CD14-positive monocyte (primary cell): ENCODE results near the gene RNF175. TPM values are rescaled to one million over a fixed set of nuclear protein-coding genes. Genes with fewer than 3 reads are reported as not detected.
A peak's percentile ranks its signal among the peaks of the same experiment; 100 is the strongest.

Experiments
- DNase-seq, 3 donors: peaks; one replicate each; pipeline ENCODE4 v3.0.0-alpha.2; 2011 to 2022
- H2AFZ ChIP-seq: 2 replicates; pipeline ENCODE4 v1.6.0; 2012; ENCODE audit warnings: mild to moderate bottlenecking, low read depth, low read length, inconsistent platforms; ENCODE audit not compliant: insufficient read depth, poor library complexity, severe bottlenecking
- H3K27ac ChIP-seq, 2 donors: 1 replicate in 1 of 2; 2 replicates in 1 of 2; pipeline ENCODE4 v1.5.1; 2012 to 2013; ENCODE audit warnings: low read length in 2 of 2, control low read depth in 1 of 2, inconsistent platforms in 1 of 2, low read depth in 1 of 2, mild to moderate bottlenecking in 1 of 2
- H3K27me3 ChIP-seq, 2 donors: one replicate each; pipeline versions ENCODE4 v1.6.0 to v1.6.1; 2011 to 2013; ENCODE audit warnings: low read length in 2 of 2; ENCODE audit not compliant: control insufficient read depth in 2 of 2, insufficient read depth in 2 of 2
- H3K36me3 ChIP-seq, 2 donors: replicated peaks in 1 of 2; 1 replicate in 1 of 2; 2 replicates in 1 of 2; pipeline versions ENCODE4 v1.5.1 to v1.6.1; 2012 to 2013; ENCODE audit warnings: low read length in 2 of 2, control low read depth in 1 of 2, inconsistent platforms in 1 of 2, mild to moderate bottlenecking in 1 of 2; ENCODE audit not compliant: insufficient read depth in 2 of 2, control insufficient read depth in 1 of 2
- H3K4me1 ChIP-seq, 2 donors: 1 replicate in 1 of 2; 2 replicates in 1 of 2; pipeline versions ENCODE4 v1.5.1 to v1.6.1; 2012 to 2013; ENCODE audit warnings: low read length in 2 of 2, control low read depth in 1 of 2, inconsistent platforms in 1 of 2, mild to moderate bottlenecking in 1 of 2, moderate library complexity in 1 of 2; ENCODE audit not compliant: insufficient read depth in 2 of 2, control insufficient read depth in 1 of 2
- H3K4me2 ChIP-seq: replicated peaks from 2 replicates; pipeline ENCODE3; 2012; ENCODE audit warnings: low read length, moderate library complexity, mild to moderate bottlenecking; ENCODE audit not compliant: poor library complexity, severe bottlenecking; ENCODE audit errors: extremely low read depth
- H3K4me3 ChIP-seq, 3 experiments: fragments of 200-600 bp in 1 of 3; sonication (generic) in 1 of 3; replicated peaks in 1 of 3; 1 replicate in 2 of 3; 2 replicates in 1 of 3; pipeline ENCODE4 v1.5.1; 2011 to 2013; ENCODE audit warnings: low read length in 3 of 3, mild to moderate bottlenecking in 3 of 3, control low read depth in 2 of 3, low read depth in 2 of 3, inconsistent platforms in 1 of 3, moderate library complexity in 1 of 3
- H3K79me2 ChIP-seq: 2 replicates; pipeline ENCODE4 v1.6.0; 2012; ENCODE audit warnings: mild to moderate bottlenecking, control low read depth, inconsistent platforms, low read length, moderate library complexity; ENCODE audit not compliant: insufficient read depth
- H3K9ac ChIP-seq: 2 replicates; pipeline ENCODE4 v1.6.0; 2017; ENCODE audit warnings: low read length, mild to moderate bottlenecking; ENCODE audit not compliant: insufficient read depth, poor library complexity, severe bottlenecking
- H3K9me3 ChIP-seq, 2 donors: replicated peaks in 1 of 2; 1 replicate in 1 of 2; 2 replicates in 1 of 2; pipeline versions ENCODE4 v1.5.1 to v1.6.1; 2012 to 2013; ENCODE audit warnings: low read length in 2 of 2, control low read depth in 1 of 2; ENCODE audit not compliant: control insufficient read depth in 1 of 2, insufficient read depth in 1 of 2
- H4K20me1 ChIP-seq: 2 replicates; pipeline ENCODE4 v1.6.0; 2012; ENCODE audit warnings: mild to moderate bottlenecking, low read length, control low read depth, moderate library complexity; ENCODE audit not compliant: insufficient read depth
- H3K27ac Mint-ChIP-seq, 7 donors: one replicate each; pipeline ENCODE4 v1.8.0; 2020; ENCODE audit warnings: mild to moderate bottlenecking in 7 of 7, mixed read lengths in 7 of 7, moderate library complexity in 6 of 7, inconsistent platforms in 2 of 7
- H3K27me3 Mint-ChIP-seq, 3 donors: one replicate each; pipeline ENCODE4 v1.8.0; 2021 to 2022; ENCODE audit warnings: low read depth in 3 of 3, mild to moderate bottlenecking in 3 of 3, mixed read lengths in 3 of 3, moderate library complexity in 3 of 3, inconsistent platforms in 1 of 3
- H3K36me3 Mint-ChIP-seq, 2 donors: one replicate each; pipeline ENCODE4 v1.8.0; 2020; ENCODE audit warnings: mixed read lengths in 2 of 2, inconsistent platforms in 1 of 2, mild to moderate bottlenecking in 1 of 2
- H3K4me1 Mint-ChIP-seq: one replicate; pipeline ENCODE4 v1.8.0; 2020; ENCODE audit warnings: mild to moderate bottlenecking, mixed read lengths
- H3K4me3 Mint-ChIP-seq, 2 donors: one replicate each; pipeline ENCODE4 v1.8.0; 2020; ENCODE audit warnings: mild to moderate bottlenecking in 2 of 2, mixed read lengths in 2 of 2, moderate library complexity in 1 of 2
- H3K9me3 Mint-ChIP-seq, 7 donors: one replicate each; pipeline ENCODE4 v1.8.0; 2020 to 2022; ENCODE audit warnings: mixed read lengths in 7 of 7, mild to moderate bottlenecking in 6 of 7, moderate library complexity in 6 of 7, inconsistent platforms in 2 of 7
- WGBS: methylation state at CpG from one replicate; pipeline ENCODE4 v1.1.5; 2013; ENCODE audit warnings: missing lambda C conversion rate; ENCODE audit not compliant: insufficient coverage; 5-methylcytosine and 5-hydroxymethylcytosine counted together
- intact Hi-C, 2 donors: fragments of 100-400 bp; cut with micrococcal nuclease; formaldehyde crosslinking; loops; one replicate each; pipeline versions ENCODE4 v1.15.0 to v1.15.1; 2023
- polyA plus RNA-seq, 3 donors: library from polyadenylated mRNA; depleted of rRNA in 1 of 3; unstranded in 2 of 3; stranded (reverse) in 1 of 3; fragments of 300-500 nt in 2 of 3; fragments of >200 nt in 1 of 3; fragmentation: Illumina TruSeq in 2 of 3; gene quantifications; 1 replicate in 2 of 3; 2 replicates in 1 of 3; pipeline ENCODE4 v1.2.3, GENCODE V29; 2012 to 2021
- TF ChIP-seq, protein P1 (sequence below): fragments of 200-600 bp; IDR thresholded peaks from one replicate; pipeline ENCODE4 v1.8.0; 2022; ENCODE audit warnings: antibody characterized with exemption, mild to moderate bottlenecking

RNF175 gene
- polyA plus RNA-seq, 3 donors, result 0.36 to 0.91 (median 0.55) TPM

DNA sequence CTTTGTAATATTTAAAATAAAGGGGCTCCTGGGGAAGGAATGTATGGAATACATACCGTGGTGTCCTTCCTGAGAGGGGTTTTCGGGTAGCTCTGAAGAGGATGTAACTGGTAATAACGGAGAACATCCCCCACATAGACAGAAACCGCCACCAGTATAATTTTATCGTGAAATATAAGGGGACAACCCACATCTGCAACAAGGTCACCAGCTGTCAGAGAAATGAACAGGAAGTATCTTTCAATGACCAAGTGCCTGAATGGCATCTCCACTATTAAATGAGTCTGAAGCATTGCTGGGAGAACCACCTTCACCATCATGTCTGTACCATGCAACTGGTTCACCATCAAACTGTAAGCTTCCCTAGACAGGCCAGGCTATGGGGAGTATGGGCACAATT lies 31.7 kb downstream of the RNF175 start:
- H3K36me3 Mint-ChIP-seq, result peaks cover 10 to 12% of the 10 kb centered on the region in 2 donors
- no peaks in the 10 kb centered on the region for H3K79me2 ChIP-seq
- peaks cover 0 to 2% (median 0%) of the 10 kb centered on the region in 3 donors for H3K27me3 Mint-ChIP-seq
- peak overlapping the region; percentile 24 for H2AFZ ChIP-seq
- intact Hi-C loops, result no loop called here
- H3K9ac ChIP-seq, result no peak overlapping the region
- H3K27ac Mint-ChIP-seq, result peak overlapping the region; percentile 68 to 91 (median 86)
- H3K27ac ChIP-seq, result peak overlapping the region in 1 of 2 donors; percentile 68
- no peak for DNase-seq
- H3K36me3 ChIP-seq, result peaks cover 0 to 1% of the 10 kb centered on the region in 2 donors
- TF ChIP-seq, protein P1, sequence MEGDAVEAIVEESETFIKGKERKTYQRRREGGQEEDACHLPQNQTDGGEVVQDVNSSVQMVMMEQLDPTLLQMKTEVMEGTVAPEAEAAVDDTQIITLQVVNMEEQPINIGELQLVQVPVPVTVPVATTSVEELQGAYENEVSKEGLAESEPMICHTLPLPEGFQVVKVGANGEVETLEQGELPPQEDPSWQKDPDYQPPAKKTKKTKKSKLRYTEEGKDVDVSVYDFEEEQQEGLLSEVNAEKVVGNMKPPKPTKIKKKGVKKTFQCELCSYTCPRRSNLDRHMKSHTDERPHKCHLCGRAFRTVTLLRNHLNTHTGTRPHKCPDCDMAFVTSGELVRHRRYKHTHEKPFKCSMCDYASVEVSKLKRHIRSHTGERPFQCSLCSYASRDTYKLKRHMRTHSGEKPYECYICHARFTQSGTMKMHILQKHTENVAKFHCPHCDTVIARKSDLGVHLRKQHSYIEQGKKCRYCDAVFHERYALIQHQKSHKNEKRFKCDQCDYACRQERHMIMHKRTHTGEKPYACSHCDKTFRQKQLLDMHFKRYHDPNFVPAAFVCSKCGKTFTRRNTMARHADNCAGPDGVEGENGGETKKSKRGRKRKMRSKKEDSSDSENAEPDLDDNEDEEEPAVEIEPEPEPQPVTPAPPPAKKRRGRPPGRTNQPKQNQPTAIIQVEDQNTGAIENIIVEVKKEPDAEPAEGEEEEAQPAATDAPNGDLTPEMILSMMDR, result no peak
- H3K27me3 ChIP-seq, result no peaks in the 10 kb centered on the region
- peaks cover 62 to 71% of the 10 kb centered on the region in 2 donors for H3K4me1 ChIP-seq
- H3K4me3 ChIP-seq, result peak overlapping the region in 1 of 3 experiments; percentile 11
- peak overlapping the region; percentile 31 for H3K4me2 ChIP-seq
- peaks cover 0 to 3% (median 0%) of the 10 kb centered on the region in 7 donors for H3K9me3 Mint-ChIP-seq
- no peaks in the 10 kb centered on the region for H3K9me3 ChIP-seq
- peaks cover 76% of the 10 kb centered on the region for H3K4me1 Mint-ChIP-seq
- no peak overlapping the region for H3K4me3 Mint-ChIP-seq
- no peaks in the 10 kb centered on the region for H4K20me1 ChIP-seq
- no CpG with 5 or more reads among the region's 5 CpGs for WGBS

DNA sequence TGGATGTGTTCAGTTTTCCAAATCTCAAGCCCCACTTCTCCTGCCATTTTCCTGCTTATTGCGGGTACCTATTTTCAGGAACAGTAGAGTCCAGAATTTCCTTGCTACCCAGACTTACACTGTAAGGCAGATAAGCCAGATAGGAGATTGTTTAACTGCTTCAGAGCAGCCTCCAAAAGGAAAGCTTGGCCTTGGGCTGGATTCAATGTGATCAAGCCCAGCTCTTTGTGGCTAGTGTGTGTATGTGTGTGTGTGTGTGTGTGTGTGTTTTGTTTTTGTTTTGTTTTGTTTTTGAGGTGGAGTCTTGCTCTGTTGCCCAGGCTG lies 34.0 kb downstream of the RNF175 start:
- H4K20me1 ChIP-seq, result no peaks in the 10 kb centered on the region
- no peak overlapping the region for H3K4me3 ChIP-seq
- Mint-ChIP-seq H3K27ac (peak overlapping the region in 2 of 7 donors; percentile 38 to 73), H3K9me3 (no peaks in the 10 kb centered on the region), H3K4me1 (peaks cover 68% of the 10 kb centered on the region), H3K4me3 (no peak overlapping the region), H3K36me3 (peaks cover 17 to 22% of the 10 kb centered on the region in 2 donors), H3K27me3 (peaks cover 0 to 2% (median 0%) of the 10 kb centered on the region in 3 donors)
- TF ChIP-seq, protein P1, result no peak
- no peaks in the 10 kb centered on the region for H3K27me3 ChIP-seq
- H3K9me3 ChIP-seq, result no peaks in the 10 kb centered on the region
- peak overlapping the region; percentile 29 to 61 for H3K27ac ChIP-seq
- no peak overlapping the region for H3K9ac ChIP-seq
- no peak overlapping the region for H3K4me2 ChIP-seq
- H3K4me1 ChIP-seq, result peaks cover 52 to 57% of the 10 kb centered on the region in 2 donors
- no peak overlapping the region for H2AFZ ChIP-seq
- no peaks in the 10 kb centered on the region for H3K79me2 ChIP-seq
- peaks cover 0 to 5% of the 10 kb centered on the region in 2 donors for H3K36me3 ChIP-seq
- DNase-seq, result no peak
- WGBS, result no CpG with 5 or more reads among the region's 1 CpG
- intact Hi-C loops, result no loop called here
